ENCODE measurements around the gene DDRGK1. TPM values are rescaled to one million over a fixed set of nuclear protein-coding genes. Genes with fewer than 3 reads are reported as not detected.
"Not testable (repeated sequence)": the region's sequence is repeated elsewhere in the genome, so short reads cannot be mapped to it uniquely, and the experiment has no call there.

DDRGK1 gene
- total RNA-seq, 1 donor from 2014 or later: 20.8 TPM

GRCh38 chr20:3168079-3168828 lies 36.2 kb downstream of the DDRGK1 start:
- no peak for FAIRE-seq

GRCh38 chr20:3167738-3168078 lies 36.8 kb downstream of the DDRGK1 start:
- DNase-seq (ENCODE audit: low spot score in 2 of 2): no peak
- no peak for FAIRE-seq

More at GRCh38 chr20:3168079-3168828, 36.2 kb downstream of the DDRGK1 start:
- DNase-seq (ENCODE audit: low spot score in 2 of 2): peak in 1 of 2 donors; percentile 31

GRCh38 chr20:3166913-3167342 lies 37.6 kb downstream of the DDRGK1 start:
- FAIRE-seq (no peak), DNase-seq (ENCODE audit: low spot score in 2 of 2) (no peak)

GRCh38 chr20:3166338-3166912 lies 38.1 kb downstream of the DDRGK1 start:
- FAIRE-seq: no peak
- no peak for DNase-seq (ENCODE audit: low spot score in 2 of 2)

GRCh38 chr20:3165473-3166337 lies 38.8 kb downstream of the DDRGK1 start:
- DNase-seq (ENCODE audit: low spot score in 2 of 2): peak; percentile 51 to 54
- no peak for FAIRE-seq

GRCh38 chr20:3164763-3165410 lies 39.6 kb downstream of the DDRGK1 start:
- FAIRE-seq: no peak
- DNase-seq (ENCODE audit: low spot score in 2 of 2): peak in 1 of 2 donors; percentile 32

GRCh38 chr20:3164043-3164762 lies 40.3 kb downstream of the DDRGK1 start:
- no peak for FAIRE-seq

GRCh38 chr20:3163099-3164042 lies 41.1 kb downstream of the DDRGK1 start:
- DNase-seq (ENCODE audit: low spot score in 2 of 2): peak; percentile 15 to 31

More at GRCh38 chr20:3164043-3164762, 40.3 kb downstream of the DDRGK1 start:
- peak in 1 of 2 donors; percentile 22 for DNase-seq (ENCODE audit: low spot score in 2 of 2)

GRCh38 chr20:3162080-3162611 lies 42.3 kb downstream of the DDRGK1 start:
- DNase-seq (ENCODE audit: low spot score in 2 of 2) (peak; percentile 33 to 37), FAIRE-seq (no peak)

More at GRCh38 chr20:3163099-3164042, 41.1 kb downstream of the DDRGK1 start:
- FAIRE-seq: no peak

GRCh38 chr20:3161316-3162079 lies 43.0 kb downstream of the DDRGK1 start:
- FAIRE-seq (no peak), DNase-seq (ENCODE audit: low spot score in 2 of 2) (peak in 1 of 2 donors; percentile 32)

GRCh38 chr20:3160418-3160817 lies 44.1 kb downstream of the DDRGK1 start:
- DNase-seq (ENCODE audit: low spot score in 2 of 2): no peak
- FAIRE-seq: no peak

GRCh38 chr20:3158968-3159431 lies 45.5 kb downstream of the DDRGK1 start:
- no peak for DNase-seq (ENCODE audit: low spot score in 2 of 2)
- no peak for FAIRE-seq

GRCh38 chr20:3157817-3158216 lies 46.7 kb downstream of the DDRGK1 start:
- FAIRE-seq (no peak), DNase-seq (ENCODE audit: low spot score in 2 of 2) (no peak)

- FAIRE-seq: no peak
These were observed 47.5 kb downstream of the DDRGK1 start for GRCh38 chr20:3156811-3157619.

GRCh38 chr20:3152057-3152644 lies 52.3 kb downstream of the DDRGK1 start:
- FAIRE-seq; DNase-seq (ENCODE audit: low spot score in 2 of 2): not testable (repeated sequence)

More at GRCh38 chr20:3156811-3157619, 47.5 kb downstream of the DDRGK1 start:
- DNase-seq (ENCODE audit: low spot score in 2 of 2): no peak

GRCh38 chr20:3150908-3151307 lies 53.6 kb downstream of the DDRGK1 start:
- FAIRE-seq (no peak), DNase-seq (ENCODE audit: low spot score in 2 of 2) (no peak)

Data from frontal cortex (tissue), 4 donors.